ENCODE data around the gene GZF1.

DNA sequence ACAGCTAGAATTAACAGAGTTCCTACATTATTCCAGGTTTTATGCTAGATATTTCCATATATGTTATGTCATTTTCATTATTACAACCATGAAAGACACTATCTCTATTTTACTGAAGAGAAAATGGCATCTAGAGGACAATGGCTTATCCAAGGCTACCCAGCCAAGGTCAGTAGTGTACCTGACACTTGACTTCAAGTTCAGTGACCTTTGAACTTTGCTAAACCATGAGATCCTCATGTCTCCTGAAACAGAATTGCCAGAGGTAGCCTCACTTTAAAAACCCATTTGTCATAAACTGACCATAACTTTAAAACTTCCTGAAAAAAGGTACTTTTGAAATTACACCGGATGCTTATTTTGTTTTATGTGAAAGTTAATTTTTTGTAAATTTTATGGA lies 44.9 kb downstream of the GZF1 start:
- TF ChIP-seq, protein P1, sequence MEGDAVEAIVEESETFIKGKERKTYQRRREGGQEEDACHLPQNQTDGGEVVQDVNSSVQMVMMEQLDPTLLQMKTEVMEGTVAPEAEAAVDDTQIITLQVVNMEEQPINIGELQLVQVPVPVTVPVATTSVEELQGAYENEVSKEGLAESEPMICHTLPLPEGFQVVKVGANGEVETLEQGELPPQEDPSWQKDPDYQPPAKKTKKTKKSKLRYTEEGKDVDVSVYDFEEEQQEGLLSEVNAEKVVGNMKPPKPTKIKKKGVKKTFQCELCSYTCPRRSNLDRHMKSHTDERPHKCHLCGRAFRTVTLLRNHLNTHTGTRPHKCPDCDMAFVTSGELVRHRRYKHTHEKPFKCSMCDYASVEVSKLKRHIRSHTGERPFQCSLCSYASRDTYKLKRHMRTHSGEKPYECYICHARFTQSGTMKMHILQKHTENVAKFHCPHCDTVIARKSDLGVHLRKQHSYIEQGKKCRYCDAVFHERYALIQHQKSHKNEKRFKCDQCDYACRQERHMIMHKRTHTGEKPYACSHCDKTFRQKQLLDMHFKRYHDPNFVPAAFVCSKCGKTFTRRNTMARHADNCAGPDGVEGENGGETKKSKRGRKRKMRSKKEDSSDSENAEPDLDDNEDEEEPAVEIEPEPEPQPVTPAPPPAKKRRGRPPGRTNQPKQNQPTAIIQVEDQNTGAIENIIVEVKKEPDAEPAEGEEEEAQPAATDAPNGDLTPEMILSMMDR (IDR thresholded peaks at IDR 0.05; ENCODE audit: low read depth, low read length, poor library complexity, severe bottlenecking): no peak
- TF ChIP-seq EZH2phosphoT487 (IDR thresholded peaks at IDR 0.05; ENCODE audit: borderline replicate concordance, low read length): no peak

Data from DOHH2 (cell line).